ENCODE measurements around the gene LMF1. TPM values are rescaled to one million over a fixed set of nuclear protein-coding genes. Genes with fewer than 3 reads are reported as not detected.
A peak's percentile ranks its signal among the peaks of the same experiment; 100 is the strongest.
"Not testable (repeated sequence)": the region's sequence is repeated elsewhere in the genome, so short reads cannot be mapped to it uniquely, and the experiment has no call there.

The LMF1 gene
- total RNA-seq, 4 donors from 2014 or later, result 23.2 to 97.8 (median 89.1) TPM

GRCh38 chr16:947922-948303 is 22.9 kb downstream of the LMF1 start:
- DNase-seq; intact Hi-C loops (cut with DNase I); H3K27me3 ChIP-seq; H3K9me3 ChIP-seq; H3K36me3 ChIP-seq; H3K27ac ChIP-seq; H3K4me3 ChIP-seq (replicated peaks in 1 of 3): not testable (repeated sequence)
- H3K4me1 ChIP-seq, result peaks cover 13 to 17% of the 10 kb centered on the region in 2 donors
- 85 to 86% methylated on average over 17 of the region's 17 CpGs for WGBS, 2 donors

- no peaks in the 10 kb centered on the region for H3K9me3 ChIP-seq
- no peak overlapping the region for H3K4me3 ChIP-seq (replicated peaks in 1 of 3)
- H3K27ac ChIP-seq, result no peak overlapping the region
- no peaks in the 10 kb centered on the region for H3K27me3 ChIP-seq
- H3K36me3 ChIP-seq, result no peaks in the 10 kb centered on the region
- WGBS, 2 donors, result 64 to 71% methylated on average over 19 to 21 of the region's 21 CpGs
- peak in 1 of 2 donors; percentile 14 for DNase-seq
- intact Hi-C loops (cut with DNase I), result no loop called here
- no peak for TF ChIP-seq CTCF (IDR thresholded peaks at IDR 0.05)
- no peak for TF ChIP-seq POLR2A (IDR thresholded peaks at IDR 0.05)
- H3K4me1 ChIP-seq, result peaks cover 13 to 17% of the 10 kb centered on the region in 2 donors
Observed at GRCh38 chr16:947255-947921, 23.4 kb downstream of the LMF1 start.

- WGBS, 2 donors, result 66 to 88% methylated on average over 6 to 8 of the region's 8 CpGs
- H3K36me3 ChIP-seq, result no peaks in the 10 kb centered on the region
- DNase-seq, result peak; percentile 33 to 37
- intact Hi-C loops (cut with DNase I), result no loop called here
- TF ChIP-seq POLR2A (IDR thresholded peaks at IDR 0.05) (no peak), CTCF (IDR thresholded peaks at IDR 0.05) (no peak)
- peak overlapping the region; percentile 56 to 69 (median 68) for H3K27ac ChIP-seq
- H3K9me3 ChIP-seq, result no peaks in the 10 kb centered on the region
- H3K4me3 ChIP-seq (replicated peaks in 1 of 3), result no peak overlapping the region
- no peaks in the 10 kb centered on the region for H3K27me3 ChIP-seq
- H3K4me1 ChIP-seq, result peaks cover 13 to 17% of the 10 kb centered on the region in 2 donors
Observed at GRCh38 chr16:946048-946395, 24.8 kb downstream of the LMF1 start.

- H3K4me1 ChIP-seq, result peaks cover 13 to 17% of the 10 kb centered on the region in 2 donors
- TF ChIP-seq CTCF (IDR thresholded peaks at IDR 0.05) (peak in 1 of 6 experiments; percentile 13), POLR2A (IDR thresholded peaks at IDR 0.05) (no peak)
- H3K9me3 ChIP-seq, result no peaks in the 10 kb centered on the region
- H3K27me3 ChIP-seq, result no peaks in the 10 kb centered on the region
- no peak overlapping the region for H3K4me3 ChIP-seq (replicated peaks in 1 of 3)
- intact Hi-C loops (cut with DNase I), result no loop called here
- peak; percentile 84 to 85 for DNase-seq
- H3K36me3 ChIP-seq, result no peaks in the 10 kb centered on the region
- WGBS, 2 donors, result 35 to 40% methylated on average over 10 of the region's 10 CpGs
- H3K27ac ChIP-seq, result peak overlapping the region; percentile 56 to 69 (median 68)
Observed at GRCh38 chr16:945271-946047, 25.3 kb downstream of the LMF1 start.

- 96 to 100% methylated on average over 5 of the region's 5 CpGs for WGBS, 2 donors
- Histone ChIP-seq H3K4me1 (peaks cover 13 to 17% of the 10 kb centered on the region in 2 donors), H3K27ac (no peak overlapping the region), H3K9me3 (no peaks in the 10 kb centered on the region), H3K4me3 (replicated peaks in 1 of 3) (no peak overlapping the region), H3K27me3 (no peaks in the 10 kb centered on the region), H3K36me3 (no peaks in the 10 kb centered on the region)
- no peak for DNase-seq
- TF ChIP-seq POLR2A (IDR thresholded peaks at IDR 0.05) (no peak), CTCF (IDR thresholded peaks at IDR 0.05) (no peak)
- intact Hi-C loops (cut with DNase I), result no loop called here
Observed at GRCh38 chr16:943971-944370, 26.8 kb downstream of the LMF1 start.
